GM18517 (cell line): ENCODE data around the gene EPB41.

Source experiments
- ATAC-seq: cut with Tn5 transposase; IDR thresholded peaks from one replicate; pipeline ENCODE4 v1.9.1; 2021; ENCODE audit warnings: mild to moderate bottlenecking, moderate library complexity; ENCODE audit not compliant: unreplicated experiment

The EPB41 gene

GRCh38 chr1:28890435-28890834 lies 23.9 kb upstream of the EPB41 start:
- no peak for ATAC-seq

GRCh38 chr1:28890836-28891235 lies 23.5 kb upstream of the EPB41 start:
- ATAC-seq, result no peak

- no peak for ATAC-seq
These were observed 23.1 kb upstream of the EPB41 start for GRCh38 chr1:28891256-28891655.

GRCh38 chr1:28893403-28894102 lies 20.8 kb upstream of the EPB41 start:
- no peak for ATAC-seq

GRCh38 chr1:28894785-28895184 lies 19.6 kb upstream of the EPB41 start:
- ATAC-seq, result no peak

- ATAC-seq, result no peak
These were observed 18.3 kb upstream of the EPB41 start for GRCh38 chr1:28895896-28896608.

GRCh38 chr1:28896609-28896986 lies 17.8 kb upstream of the EPB41 start:
- no peak for ATAC-seq

- no peak for ATAC-seq
These were observed 16.6 kb upstream of the EPB41 start for GRCh38 chr1:28897789-28898188.

- no peak for ATAC-seq
These were observed 15.9 kb upstream of the EPB41 start for GRCh38 chr1:28898405-28898881.

GRCh38 chr1:28899267-28899666 lies 15.1 kb upstream of the EPB41 start:
- no peak for ATAC-seq

GRCh38 chr1:28900562-28900961 lies 13.8 kb upstream of the EPB41 start:
- no peak for ATAC-seq

- no peak for ATAC-seq
These were observed 11.6 kb upstream of the EPB41 start for GRCh38 chr1:28902738-28903137.

- ATAC-seq, result no peak
These were observed 8.3 kb upstream of the EPB41 start for GRCh38 chr1:28905921-28906666.

GRCh38 chr1:28909198-28909597 lies 5.2 kb upstream of the EPB41 start:
- no peak for ATAC-seq

- no peak for ATAC-seq
These were observed 3.8 kb upstream of the EPB41 start for GRCh38 chr1:28910379-28911115.

- ATAC-seq, result no peak
These were observed 562 bp upstream of the EPB41 start for GRCh38 chr1:28913786-28914227.

GRCh38 chr1:28915031-28915895 lies 894 bp downstream of the EPB41 start:
- ATAC-seq, result no peak

- ATAC-seq, result no peak
These were observed 3.4 kb downstream of the EPB41 start for GRCh38 chr1:28917757-28918118.

- ATAC-seq, result no peak
These were observed 7.0 kb downstream of the EPB41 start for GRCh38 chr1:28921286-28921869.
